Stromal cell of bone marrow (primary cell): ENCODE data around the gene ELAVL4.

ENCODE experiments used
- DNase-seq: peaks from one replicate; pipeline ENCODE4 v3.0.0-alpha.2; 2012; ENCODE audit warnings: low read depth

The ELAVL4 gene

DNA sequence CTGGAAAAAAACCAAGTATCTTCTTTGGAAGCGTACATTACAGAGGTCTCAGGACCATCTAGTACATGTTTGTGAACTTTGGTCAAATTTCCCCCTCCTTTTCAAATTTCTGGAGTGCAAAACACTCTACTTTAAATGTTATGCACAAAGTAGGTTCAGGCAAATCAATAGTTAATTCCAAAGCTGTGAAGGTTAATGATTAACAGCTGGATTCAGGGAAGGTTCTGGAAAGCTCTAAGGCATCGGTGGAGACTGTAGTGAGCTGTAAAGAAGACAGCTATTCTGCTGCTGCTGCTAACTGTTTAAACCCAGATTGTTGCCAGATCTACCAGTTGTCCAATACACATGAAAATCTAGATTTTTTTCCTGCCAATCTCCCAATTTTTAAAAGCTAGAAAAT lies 70.9 kb downstream of the ELAVL4 start:
- no peak for DNase-seq

DNA sequence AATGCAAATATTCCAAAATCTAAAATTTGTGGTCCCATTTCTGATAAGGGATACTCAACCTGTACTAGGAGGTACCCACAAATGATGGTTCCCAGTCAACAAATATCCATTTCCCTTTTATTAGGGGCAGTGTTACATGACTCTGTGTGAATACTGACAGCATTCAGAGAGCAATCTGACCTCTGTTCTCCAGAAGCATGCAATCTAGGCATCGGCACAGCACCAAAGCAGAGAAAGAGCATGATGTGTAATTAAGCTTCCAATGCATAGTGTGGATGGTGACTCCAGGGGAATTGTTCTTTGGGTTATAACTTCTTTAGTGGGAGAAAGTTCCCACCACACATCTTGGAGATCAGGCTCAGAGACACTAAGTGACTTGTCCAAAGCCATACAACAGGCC lies 71.6 kb downstream of the ELAVL4 start:
- no peak for DNase-seq

DNA sequence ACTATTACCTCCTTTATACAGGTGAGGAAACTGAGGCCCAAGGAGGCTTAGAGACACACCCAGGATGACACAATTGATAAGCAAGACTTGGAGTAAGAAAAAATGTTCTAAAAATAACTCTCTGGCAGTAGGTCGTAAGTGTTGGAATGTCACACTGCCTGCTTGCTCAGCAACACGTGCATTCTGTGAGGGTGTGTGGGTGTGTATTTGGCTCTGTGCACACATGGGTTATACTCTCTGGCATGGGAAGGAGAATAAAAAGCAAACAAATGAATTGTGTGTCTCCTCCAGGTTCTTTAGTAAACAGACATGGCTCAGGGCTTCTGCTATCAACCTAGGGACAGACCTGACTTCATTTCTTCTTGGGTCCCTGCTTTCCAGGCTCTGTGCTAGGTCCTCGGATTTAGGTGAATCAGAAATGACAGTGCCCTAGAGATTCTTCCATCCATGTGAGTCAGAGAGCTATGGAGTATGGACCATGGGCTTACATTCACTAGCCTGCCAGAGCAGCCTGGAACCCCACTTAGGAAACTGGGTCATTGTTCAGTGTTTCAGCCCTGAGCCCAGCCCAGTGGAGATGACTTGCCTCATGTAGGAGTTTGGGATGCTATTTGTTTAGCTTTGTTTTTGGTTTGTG lies 72.4 kb downstream of the ELAVL4 start:
- no peak for DNase-seq

DNA sequence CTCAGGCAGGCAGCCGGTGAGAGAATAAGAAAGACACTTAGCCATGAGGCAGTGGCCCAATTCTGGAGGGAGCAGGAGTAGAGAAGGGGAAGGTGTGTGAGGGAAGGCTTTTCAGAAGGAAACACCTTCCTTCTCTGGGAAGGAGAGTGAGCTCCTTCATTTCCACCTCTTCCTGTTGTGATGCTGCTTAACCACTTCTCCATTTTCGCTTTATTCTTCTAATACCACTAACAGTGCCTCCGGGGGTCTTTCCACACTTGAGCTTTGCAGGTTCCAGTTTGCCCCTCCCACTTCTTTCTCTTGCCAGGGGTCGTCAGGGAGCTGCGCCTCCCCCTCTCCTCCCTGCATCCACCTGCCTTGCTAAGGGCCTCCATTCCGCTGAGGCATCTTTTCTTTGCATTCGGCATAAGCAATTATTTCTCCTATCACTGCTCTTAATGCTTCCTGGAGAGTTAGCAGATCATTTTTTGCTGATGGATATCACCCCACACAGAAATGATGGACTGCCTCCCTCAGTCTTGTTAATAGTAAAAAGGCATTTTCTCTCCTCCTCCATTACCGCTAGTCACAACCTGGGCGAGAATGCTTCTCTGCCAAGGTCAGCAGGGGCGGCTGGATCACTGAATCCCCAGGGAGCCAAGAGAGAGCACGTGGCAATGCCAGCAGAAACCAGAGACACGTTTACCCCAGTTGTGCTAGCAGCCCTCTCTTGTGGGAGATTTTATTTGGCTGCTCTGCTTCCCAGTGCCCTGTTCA lies 74.8 kb downstream of the ELAVL4 start:
- DNase-seq: no peak

DNA sequence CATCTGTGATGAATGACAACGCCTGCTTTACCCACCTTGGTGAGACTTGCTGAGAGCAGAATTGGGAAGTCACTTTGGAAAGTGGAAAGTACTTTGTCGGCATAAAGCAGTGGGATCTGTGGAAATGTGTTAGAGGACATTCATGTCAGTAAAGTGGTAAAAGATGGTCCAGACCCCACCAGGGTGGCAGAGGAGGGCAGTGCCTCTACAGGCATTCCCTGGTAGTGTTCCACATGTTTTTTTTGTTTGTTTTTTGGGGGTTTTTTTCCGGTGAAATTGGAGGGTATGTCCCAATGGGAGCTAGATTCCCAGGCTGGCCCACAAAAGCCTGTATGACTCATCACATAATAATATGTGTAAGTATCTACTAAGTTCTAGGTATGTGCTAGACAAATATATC lies 80.6 kb downstream of the ELAVL4 start:
- DNase-seq: no peak

DNA sequence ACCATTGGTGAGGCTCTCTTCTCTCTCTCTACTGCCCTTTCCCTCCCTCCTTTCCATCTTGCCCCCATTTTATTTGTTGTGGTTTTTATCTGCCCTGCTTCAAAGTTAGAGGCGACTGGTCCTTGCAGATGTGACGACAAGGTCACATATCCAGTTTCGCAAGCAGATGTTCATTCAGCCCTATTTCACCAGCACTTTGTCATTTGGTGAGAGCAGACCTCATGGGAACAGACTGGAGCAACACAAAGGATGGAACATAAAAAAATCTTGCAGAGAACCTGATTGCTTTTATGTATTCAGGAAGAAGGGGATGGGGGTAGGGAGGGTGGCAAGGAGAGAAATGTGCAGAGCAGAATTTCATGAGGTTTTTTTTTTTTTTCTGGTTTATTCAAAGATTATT lies 84.3 kb downstream of the ELAVL4 start:
- DNase-seq: no peak

DNA sequence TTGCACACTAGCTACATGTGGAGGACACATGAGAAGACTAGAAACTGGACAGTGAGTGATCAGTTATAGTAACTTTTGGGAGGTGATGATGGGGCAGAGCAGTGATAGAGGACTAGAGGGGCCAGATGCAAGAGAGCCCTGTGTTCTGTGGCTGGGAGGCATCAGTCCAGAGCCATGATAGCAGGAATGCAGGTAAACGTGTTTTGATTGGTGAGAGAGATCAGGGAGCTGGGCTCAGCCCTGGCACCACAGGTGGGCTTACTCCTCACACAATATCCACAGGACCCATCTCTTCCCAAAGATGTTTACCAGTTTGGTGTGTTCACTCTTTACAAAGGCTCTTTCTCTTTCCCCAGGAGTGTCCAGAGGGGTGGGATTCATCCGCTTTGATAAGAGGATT lies 86.5 kb downstream of the ELAVL4 start:
- no peak for DNase-seq

DNA sequence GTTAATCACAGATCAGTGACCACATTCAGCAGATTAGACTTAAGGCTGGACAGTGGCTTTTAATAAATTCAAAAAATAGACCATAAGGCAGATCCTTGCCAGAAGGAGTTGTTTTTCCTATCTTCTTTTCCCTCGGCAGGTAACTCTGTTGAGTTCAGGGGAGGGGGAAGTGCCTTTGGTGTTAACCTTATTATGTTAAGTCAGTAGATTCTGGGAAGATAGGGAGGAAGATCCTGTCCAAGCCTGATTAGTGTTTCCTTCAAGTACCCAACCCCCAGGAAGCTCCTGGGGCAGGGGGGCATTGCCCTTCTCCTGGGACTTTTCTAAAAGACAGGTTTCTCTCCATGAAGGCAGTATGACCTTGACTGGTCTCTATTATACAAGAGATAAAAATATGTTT lies 87.4 kb downstream of the ELAVL4 start:
- no peak for DNase-seq

DNA sequence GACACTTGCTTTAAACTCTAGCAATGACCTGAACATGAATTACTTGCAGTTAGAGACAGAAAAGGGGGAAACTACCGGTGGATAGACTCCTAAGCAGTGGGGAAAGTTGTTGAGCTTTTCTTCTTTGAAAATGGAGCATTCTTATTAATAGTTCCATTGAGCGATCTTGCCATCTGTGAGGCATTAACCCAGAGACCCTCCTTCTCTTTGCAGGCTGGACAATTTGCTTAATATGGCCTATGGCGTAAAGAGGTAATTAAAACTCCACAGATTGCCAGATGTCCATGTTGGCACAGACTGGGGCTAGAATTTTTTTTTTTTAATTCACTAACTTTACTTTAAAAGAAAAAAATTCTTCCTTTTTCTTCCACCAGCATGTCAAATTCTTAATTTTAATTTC lies 88.5 kb downstream of the ELAVL4 start:
- DNase-seq: no peak

DNA sequence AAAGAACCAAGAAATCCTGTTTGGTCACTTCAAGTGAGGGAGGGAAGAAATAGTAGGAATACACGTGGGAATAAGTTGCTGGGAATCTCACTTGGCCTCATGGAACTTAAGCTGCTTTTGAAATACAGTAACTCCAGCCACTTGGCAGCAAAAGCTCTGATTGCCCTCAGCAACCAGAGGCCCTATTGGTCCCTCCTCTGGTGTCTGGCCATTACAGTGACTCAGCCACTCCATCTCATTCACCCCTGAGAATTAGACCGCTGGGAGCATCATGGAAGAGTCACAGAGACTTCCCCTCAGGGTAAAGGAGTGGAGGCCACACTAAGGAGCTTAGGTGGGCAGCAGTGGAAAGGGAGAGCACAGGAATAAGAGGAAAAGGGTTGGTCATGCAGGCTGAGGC lies 99.6 kb downstream of the ELAVL4 start:
- no peak for DNase-seq

DNA sequence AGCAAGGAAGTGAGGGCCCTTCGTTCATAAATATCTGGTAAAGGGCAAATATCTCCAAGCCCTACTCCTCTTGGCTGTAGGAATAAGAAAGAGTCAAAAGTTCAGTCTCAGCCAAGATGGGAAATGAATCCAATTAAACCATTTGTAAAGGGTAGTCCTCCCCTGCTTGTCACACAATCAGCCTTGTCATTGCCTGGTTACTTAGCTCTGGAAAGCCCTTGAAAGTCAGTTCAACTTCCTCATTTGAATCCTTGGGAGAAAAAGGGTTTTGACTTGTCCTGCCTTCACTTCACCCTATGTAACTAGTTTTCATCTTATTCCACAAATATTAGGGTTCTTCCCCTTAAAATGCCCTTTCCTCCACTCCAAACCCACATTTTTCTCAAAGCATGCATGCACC lies 100.0 kb downstream of the ELAVL4 start:
- DNase-seq: no peak

DNA sequence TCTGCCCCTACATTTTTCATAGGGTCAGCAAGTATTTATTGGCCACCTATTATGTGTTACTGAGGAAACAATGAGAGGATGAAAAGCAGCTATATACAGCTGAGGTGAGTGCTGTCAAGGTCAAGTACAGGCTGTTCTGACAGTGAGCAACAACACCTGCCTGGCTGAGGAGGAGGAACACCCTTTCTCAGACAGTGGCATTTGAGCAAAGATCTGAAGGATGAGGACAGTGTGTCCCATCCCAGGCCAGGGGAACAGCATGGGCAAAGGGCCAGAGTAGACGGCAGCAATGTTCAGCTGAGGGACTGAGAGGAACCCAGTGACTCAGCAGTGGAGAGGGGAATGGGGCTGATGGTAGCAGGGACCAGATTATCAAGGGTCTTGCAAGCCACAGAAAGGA lies 101.0 kb downstream of the ELAVL4 start:
- DNase-seq: no peak

DNA sequence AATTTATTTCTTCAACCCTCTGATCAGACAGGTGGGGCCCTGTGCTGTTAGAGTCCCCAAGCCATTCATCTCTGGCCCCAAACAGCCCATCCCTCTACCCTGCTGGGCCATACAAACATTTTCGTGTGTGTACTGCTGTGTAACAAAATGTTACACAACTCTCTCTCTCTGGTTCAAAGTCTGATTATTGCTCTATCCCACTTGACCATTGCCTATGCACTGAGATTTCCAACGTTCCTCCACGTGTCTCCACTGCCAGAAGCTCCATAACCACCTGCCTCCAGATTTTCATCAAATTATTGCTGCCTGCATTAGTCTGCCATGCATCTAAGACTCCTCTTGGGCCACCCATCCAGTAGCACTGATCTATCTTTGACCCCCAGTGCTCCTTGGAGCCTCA lies 104.8 kb downstream of the ELAVL4 start:
- DNase-seq: no peak

DNA sequence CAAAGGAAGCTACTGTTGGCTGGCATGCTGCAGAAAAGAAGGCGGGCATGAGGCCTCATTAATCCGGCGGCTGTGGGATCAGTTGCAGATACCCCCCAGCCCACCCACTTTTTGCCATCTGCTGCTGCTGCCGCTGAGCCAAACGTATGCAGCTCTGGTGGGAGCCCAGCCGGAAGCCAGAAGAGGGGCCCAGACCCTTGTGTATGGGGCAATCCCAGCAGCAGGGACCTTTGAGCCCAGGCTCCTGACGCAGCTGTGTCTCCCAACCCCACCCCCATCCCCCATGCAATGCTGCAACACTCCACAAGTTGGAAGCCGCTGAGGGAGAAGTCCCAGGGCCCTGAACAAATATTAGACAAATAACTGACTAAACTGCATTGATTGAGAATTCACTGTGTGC lies 106.0 kb downstream of the ELAVL4 start:
- no peak for DNase-seq

DNA sequence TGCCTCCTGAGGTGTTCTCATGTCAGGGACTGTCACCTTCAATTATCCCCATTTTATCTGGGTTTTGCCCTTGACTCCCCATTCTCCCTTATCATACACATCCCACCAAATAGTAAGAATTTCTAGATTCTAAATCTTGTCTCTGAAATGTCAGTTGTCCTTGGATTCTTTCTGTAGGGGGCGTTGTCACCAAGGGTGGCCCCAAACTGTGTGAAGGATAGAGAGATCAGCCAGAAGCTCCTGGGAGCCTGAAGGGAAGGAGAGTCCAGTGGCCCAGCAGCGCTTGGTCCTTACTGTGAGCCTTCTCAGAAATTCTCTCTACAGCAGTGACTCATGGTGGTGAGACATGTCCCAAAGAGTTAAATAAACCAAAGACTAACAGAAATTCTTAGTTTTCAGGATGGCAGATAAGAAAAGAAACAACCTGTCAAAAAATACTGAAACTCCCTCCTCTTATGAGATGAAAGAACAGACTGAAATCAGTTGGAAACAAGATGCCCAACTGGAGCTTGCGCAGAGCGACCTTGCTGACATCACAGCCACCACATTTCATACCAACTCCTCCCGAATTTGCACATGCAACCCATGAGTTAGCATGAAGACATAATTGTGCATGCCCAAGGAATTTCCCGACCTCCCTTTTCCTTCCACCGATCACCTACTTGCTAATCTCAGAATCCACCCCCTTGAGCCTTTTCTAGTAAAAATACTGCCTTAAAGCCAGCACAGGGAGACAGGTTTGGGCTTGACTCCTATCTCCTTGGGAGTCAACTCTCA lies 109.8 kb downstream of the ELAVL4 start:
- DNase-seq: no peak

DNA sequence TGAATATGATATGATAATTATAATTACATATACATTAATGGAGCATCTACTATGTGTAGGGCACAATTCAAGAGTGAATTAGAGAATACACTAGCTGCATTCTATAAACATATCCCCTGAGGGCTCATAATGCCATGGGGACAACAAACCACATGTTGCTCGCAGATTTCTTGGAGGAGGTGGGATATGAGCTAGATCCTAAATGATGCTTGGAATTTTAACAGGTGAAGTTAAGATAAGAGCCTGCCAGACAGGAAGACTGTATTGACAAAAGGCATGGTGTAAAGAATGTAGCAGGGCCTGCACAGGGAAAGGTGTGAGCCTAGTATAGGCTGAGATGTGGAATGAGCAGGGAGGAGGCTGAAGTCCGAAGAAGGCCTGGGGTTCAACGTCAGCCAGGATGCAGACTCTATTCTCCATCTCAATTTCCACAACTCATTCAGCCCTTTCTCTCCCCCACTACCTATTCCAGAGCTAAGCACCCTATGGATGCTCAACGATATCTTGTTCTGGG lies 120.2 kb downstream of the ELAVL4 start:
- no peak for DNase-seq

DNA sequence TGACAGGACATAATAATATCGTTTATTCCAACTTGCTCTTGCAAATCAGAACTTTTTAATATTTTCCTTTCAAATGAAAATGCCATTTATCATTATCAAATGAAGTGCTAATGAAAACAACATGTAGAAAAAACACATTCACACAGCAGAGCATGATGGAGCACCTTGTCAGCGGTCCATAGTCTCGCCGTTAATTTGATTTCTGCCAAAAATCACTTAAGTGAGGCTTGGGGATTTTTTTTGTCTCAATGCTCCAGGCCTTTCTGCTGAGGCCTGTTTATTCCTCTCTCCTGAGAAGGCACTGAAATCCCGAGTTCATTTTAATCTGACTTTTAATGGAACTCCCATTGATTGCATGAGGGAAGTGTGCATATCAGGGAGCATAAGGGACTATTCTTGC lies 122.5 kb downstream of the ELAVL4 start:
- DNase-seq: no peak

DNA sequence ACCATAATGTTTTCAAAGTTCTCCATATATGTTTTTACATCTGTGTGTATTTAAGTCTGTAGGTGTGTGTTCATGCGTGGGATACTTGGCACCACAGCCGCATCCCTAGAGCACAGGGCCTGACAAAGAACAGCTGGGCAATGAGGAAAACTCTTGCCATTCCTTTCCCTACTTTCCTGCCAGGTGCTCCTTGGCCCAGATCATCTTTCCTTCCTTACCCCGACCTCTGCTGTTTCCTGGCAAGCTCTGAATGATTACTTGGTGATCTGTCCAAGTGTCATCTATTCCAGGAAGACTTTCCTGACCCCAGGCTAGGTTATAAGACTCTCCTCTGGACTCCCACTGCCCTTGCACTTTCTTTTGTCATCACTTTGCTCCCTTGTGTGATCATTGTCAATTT lies 123.6 kb downstream of the ELAVL4 start:
- DNase-seq: no peak

DNA sequence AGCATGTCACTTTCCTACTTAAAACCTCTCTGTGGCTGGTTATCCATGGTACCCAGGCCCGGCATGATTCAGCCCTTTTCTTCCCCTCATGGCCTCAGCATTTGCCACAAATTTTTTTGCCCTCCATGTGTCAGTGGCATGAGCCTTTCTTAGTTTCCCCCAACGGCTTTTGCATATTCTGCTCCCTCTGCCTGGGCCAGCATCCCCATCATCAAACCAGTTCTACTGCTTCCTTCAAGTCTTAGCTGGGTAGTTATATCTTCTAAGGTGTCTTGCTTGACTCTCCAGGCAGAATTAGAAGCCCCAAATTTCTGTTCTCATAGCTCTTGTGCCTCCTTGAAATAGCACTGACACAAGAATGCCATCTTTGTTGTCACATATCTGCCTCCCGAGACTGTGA lies 127.9 kb downstream of the ELAVL4 start:
- DNase-seq: no peak

DNA sequence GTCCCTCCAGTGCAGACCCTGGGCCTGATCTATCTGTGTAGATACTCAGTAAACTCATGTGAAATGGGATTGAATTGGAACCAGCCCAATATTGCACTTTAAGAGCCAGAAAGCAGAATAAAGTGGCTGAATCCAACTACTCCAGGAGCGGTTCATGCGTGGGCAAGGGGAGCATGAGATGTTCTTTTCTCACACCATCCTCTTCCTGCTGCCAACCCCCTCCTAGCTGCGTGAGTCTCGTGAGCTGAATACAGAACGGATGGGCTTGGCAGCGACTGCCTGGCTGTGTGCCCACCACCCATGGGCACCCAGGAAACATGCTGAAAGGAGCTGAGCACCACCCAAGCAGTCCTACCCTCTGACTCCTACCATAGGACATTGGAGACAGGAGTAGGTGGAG lies 128.3 kb downstream of the ELAVL4 start:
- DNase-seq: no peak

DNA sequence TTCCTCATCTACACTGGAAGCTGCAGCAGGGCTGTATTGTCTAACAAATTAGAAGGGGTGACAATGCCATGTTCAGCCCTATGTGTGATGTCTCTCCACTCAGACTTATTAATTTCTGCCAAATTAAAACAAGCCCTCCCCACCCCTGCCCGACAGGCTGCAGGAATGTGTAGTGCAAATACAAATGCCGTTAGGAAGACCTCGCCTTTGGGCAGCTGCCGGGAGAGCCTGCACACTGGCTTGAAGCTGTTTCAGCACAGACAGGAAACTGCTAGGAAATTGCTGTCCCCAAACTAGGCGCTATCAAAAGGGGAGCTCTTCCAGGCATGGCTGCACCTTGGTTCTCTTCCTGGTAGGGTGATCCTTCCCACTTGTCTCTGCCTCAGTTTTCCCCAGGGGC lies 135.2 kb downstream of the ELAVL4 start:
- DNase-seq: no peak

DNA sequence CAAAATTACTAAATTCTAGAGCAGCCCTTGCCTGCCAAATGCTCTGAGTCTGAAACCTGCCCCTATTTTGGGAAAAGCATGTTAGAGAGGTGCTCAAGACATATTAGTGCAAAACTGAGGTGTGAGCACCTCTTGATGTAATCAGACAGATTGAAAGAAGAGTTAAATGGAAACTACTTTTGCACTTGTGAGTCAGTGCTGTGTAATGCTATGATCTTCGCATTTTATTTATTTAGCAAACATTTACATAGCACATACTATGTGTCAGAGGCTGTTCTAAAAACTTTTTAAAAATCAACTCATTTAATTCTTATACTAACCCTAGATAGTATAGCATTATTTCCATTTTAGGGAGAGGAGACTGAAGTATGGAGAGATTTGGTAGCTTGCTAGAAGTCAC lies 138.1 kb downstream of the ELAVL4 start:
- no peak for DNase-seq

DNA sequence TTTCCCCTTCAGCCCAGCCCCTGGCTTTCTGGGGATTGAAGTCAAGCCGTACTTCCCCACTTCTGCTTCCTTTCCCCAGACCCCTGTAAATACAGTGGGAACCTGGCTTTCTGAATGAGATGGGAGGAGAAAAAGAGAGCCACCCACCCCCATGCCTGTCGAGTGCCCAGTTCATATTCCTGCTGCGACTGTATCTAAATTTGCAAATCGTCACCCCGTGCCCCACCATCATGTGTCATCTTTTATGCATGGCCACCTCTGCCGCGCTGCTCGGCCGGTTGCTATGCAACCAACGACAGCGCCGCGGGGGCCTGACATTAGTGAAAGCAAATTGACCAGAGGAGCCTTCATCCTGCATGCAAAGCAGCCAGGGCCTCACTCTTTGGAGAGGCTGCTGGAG lies 143.0 kb downstream of the ELAVL4 start:
- DNase-seq: no peak
